ENCODE data around the gene HSD17B4.
"Not testable (repeated sequence)": the region's sequence is repeated elsewhere in the genome, so short reads cannot be mapped to it uniquely, and the experiment has no call there.

DNA sequence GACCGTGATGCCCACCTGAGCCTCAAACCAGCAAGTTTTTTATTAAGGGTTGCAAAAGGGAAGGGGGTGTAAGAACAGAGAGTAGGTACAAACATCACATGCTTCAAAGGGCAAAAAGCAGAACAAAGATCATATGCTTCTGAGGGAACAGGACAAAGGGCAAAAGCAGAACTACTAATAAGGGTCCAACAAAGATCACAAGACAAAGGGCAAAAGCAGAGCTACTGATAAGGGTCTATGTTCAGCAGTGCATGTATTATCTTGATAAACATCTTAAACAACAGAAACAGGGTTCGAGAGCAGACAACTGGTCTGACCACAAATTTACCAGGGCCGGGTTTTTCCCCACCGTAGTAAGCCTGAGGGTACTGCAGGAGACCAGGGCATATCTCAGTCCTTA lies 1.7 kb upstream of the HSD17B4 start:
- TF ChIP-seq POLR2AphosphoS5 (IDR thresholded peaks at IDR 0.05; ENCODE audit: low read depth, low read length); SIN3A (IDR thresholded peaks at IDR 0.05; ENCODE audit: borderline replicate concordance, insufficient read depth, low read depth, low read length); TCF7L2 (IDR thresholded peaks at IDR 0.05; ENCODE audit: low read depth, low read length): not testable (repeated sequence)
- TF ChIP-seq, protein P1, sequence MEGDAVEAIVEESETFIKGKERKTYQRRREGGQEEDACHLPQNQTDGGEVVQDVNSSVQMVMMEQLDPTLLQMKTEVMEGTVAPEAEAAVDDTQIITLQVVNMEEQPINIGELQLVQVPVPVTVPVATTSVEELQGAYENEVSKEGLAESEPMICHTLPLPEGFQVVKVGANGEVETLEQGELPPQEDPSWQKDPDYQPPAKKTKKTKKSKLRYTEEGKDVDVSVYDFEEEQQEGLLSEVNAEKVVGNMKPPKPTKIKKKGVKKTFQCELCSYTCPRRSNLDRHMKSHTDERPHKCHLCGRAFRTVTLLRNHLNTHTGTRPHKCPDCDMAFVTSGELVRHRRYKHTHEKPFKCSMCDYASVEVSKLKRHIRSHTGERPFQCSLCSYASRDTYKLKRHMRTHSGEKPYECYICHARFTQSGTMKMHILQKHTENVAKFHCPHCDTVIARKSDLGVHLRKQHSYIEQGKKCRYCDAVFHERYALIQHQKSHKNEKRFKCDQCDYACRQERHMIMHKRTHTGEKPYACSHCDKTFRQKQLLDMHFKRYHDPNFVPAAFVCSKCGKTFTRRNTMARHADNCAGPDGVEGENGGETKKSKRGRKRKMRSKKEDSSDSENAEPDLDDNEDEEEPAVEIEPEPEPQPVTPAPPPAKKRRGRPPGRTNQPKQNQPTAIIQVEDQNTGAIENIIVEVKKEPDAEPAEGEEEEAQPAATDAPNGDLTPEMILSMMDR (IDR thresholded peaks at IDR 0.05), result not testable (repeated sequence)
- TF ChIP-seq, protein P2, sequence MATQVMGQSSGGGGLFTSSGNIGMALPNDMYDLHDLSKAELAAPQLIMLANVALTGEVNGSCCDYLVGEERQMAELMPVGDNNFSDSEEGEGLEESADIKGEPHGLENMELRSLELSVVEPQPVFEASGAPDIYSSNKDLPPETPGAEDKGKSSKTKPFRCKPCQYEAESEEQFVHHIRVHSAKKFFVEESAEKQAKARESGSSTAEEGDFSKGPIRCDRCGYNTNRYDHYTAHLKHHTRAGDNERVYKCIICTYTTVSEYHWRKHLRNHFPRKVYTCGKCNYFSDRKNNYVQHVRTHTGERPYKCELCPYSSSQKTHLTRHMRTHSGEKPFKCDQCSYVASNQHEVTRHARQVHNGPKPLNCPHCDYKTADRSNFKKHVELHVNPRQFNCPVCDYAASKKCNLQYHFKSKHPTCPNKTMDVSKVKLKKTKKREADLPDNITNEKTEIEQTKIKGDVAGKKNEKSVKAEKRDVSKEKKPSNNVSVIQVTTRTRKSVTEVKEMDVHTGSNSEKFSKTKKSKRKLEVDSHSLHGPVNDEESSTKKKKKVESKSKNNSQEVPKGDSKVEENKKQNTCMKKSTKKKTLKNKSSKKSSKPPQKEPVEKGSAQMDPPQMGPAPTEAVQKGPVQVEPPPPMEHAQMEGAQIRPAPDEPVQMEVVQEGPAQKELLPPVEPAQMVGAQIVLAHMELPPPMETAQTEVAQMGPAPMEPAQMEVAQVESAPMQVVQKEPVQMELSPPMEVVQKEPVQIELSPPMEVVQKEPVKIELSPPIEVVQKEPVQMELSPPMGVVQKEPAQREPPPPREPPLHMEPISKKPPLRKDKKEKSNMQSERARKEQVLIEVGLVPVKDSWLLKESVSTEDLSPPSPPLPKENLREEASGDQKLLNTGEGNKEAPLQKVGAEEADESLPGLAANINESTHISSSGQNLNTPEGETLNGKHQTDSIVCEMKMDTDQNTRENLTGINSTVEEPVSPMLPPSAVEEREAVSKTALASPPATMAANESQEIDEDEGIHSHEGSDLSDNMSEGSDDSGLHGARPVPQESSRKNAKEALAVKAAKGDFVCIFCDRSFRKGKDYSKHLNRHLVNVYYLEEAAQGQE (IDR thresholded peaks at IDR 0.05; ENCODE audit: insufficient read depth in 1 of 2, low read depth in 2 of 2, low read length in 1 of 2), result not testable (repeated sequence)
